ENCODE results near the gene TMEM132C. TPM values are rescaled to one million over a fixed set of nuclear protein-coding genes. Genes with fewer than 3 reads are reported as not detected.

TMEM132C gene
- total RNA-seq, 1 donor from 2014 or later = 0.64 TPM

GRCh38 chr12:128444598-128444997 is 177.6 kb downstream of the TMEM132C start:
- DNase-seq = no peak

DNA sequence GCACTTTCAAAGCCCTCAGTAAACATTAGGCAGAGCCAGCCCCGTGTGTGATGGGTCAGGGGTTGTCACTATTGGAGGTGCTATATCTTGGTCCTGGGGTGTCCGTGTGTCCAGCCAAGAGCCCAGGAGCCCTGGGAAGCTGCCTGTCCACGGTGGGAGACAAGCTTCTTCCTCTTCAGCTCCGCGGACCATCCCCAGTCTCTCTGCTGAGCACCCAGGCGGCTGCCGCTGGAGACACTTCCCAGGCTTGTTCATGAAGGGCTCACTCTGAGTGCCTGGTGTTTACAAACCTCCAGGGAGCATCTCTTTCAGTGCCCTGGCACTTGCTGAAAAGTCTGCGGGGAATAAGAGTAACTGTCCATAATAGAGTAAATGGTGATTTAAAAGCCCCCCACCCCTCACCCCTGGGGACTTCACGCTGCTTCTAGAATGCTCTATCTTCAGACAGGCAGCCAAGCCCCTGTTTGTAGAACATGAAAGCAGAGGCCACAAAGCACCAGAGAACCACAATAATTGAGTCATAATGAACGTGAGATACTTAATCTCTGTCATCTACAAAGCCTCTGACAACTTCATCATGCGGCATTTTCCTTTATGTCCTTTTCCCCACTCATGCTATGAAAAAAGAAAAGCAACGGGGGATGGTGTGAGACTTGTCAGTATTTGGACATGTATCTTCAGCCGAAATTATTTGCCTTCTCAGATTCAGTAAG is 178.6 kb downstream of the TMEM132C start:
- no peak for TF ChIP-seq CTCF (IDR thresholded peaks at IDR 0.05)
- no peaks in the 10 kb centered on the region for H3K9me3 ChIP-seq
- no peak overlapping the region for H3K4me3 ChIP-seq
- no peaks in the 10 kb centered on the region for H3K4me1 ChIP-seq
- DNase-seq (no peak), ATAC-seq (no peak)
- H3K27ac ChIP-seq = no peak overlapping the region
- no peaks in the 10 kb centered on the region for H3K27me3 ChIP-seq
- intact Hi-C loops (cut with DNase I) = no loop called here
- no peaks in the 10 kb centered on the region for H3K36me3 ChIP-seq

More at GRCh38 chr12:128444598-128444997, 177.6 kb downstream of the TMEM132C start:
- Histone ChIP-seq H3K4me1 (no peaks in the 10 kb centered on the region), H3K27me3 (no peaks in the 10 kb centered on the region), H3K27ac (no peak overlapping the region), H3K36me3 (no peaks in the 10 kb centered on the region), H3K4me3 (no peak overlapping the region), H3K9me3 (no peaks in the 10 kb centered on the region)
- no peak for ATAC-seq
- no peak for TF ChIP-seq CTCF (IDR thresholded peaks at IDR 0.05)
- intact Hi-C loops (cut with DNase I) = no loop called here

DNA sequence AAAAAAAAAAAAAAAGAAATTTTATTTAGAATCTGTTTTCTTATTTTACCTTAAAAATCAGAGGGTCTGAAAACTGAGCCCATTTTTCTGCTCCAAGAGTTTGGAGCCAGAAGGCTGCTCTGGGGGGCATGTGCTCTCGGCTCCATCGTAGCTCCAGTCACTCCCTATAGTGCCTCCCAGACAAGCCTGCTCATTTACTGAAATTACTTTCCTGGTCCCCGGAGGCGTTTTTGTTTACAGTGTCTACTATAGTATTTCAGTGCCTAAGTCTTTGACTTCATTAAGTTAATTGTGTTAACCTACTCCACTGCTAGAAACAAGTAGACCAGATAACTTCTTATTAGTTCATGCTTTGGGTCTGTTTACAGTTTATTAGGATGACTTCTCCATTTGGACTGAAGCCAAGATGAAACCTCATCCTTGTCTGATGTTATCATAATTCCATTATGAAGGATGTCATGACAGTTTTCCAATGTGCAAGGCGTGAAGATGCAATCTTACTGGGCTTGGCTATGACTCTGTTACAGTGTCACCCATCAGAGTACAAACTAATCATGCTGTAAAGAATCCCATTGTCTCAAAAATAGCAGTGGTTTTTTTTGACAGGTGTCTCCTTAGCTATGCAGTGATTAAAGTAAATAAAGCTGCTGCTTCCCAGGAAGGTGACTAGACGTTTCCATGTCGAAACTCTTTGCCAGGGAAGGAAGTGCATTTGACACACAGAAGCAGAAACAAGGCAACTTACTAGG is 182.3 kb downstream of the TMEM132C start:
- intact Hi-C loops (cut with DNase I) = no loop called here
- no peaks in the 10 kb centered on the region for H3K9me3 ChIP-seq
- no peaks in the 10 kb centered on the region for H3K4me1 ChIP-seq
- no peak overlapping the region for H3K27ac ChIP-seq
- no peak for TF ChIP-seq CTCF (IDR thresholded peaks at IDR 0.05)
- H3K4me3 ChIP-seq = no peak overlapping the region
- ATAC-seq (no peak), DNase-seq (no peak)
- H3K36me3 ChIP-seq = no peaks in the 10 kb centered on the region
- no peaks in the 10 kb centered on the region for H3K27me3 ChIP-seq

GRCh38 chr12:128450810-128451209 is 183.8 kb downstream of the TMEM132C start:
- Histone ChIP-seq H3K4me3 (no peak overlapping the region), H3K4me1 (no peaks in the 10 kb centered on the region), H3K27ac (no peak overlapping the region), H3K36me3 (no peaks in the 10 kb centered on the region), H3K9me3 (no peaks in the 10 kb centered on the region), H3K27me3 (no peaks in the 10 kb centered on the region)
- no peak for DNase-seq
- intact Hi-C loops (cut with DNase I) = no loop called here
- no peak for ATAC-seq
- TF ChIP-seq CTCF (IDR thresholded peaks at IDR 0.05) = no peak

GRCh38 chr12:128455851-128456250 is 188.9 kb downstream of the TMEM132C start:
- H3K36me3 ChIP-seq = no peaks in the 10 kb centered on the region
- no peak for TF ChIP-seq CTCF (IDR thresholded peaks at IDR 0.05)
- no peaks in the 10 kb centered on the region for H3K9me3 ChIP-seq
- no peak for ATAC-seq
- no peaks in the 10 kb centered on the region for H3K27me3 ChIP-seq
- no peaks in the 10 kb centered on the region for H3K4me1 ChIP-seq
- no peak for DNase-seq
- intact Hi-C loops (cut with DNase I) = no loop called here
- H3K4me3 ChIP-seq = no peak overlapping the region
- H3K27ac ChIP-seq = no peak overlapping the region

Data from upper lobe of right lung (tissue), 1 donor.